SU-DHL-6 (cell line): ENCODE data around the gene KCNF1.

Source experiments
- H2AFZ ChIP-seq: fragments of 200-600 bp; sonication (generic); 2 replicates; pipeline ENCODE4 v1.6.1; 2014; ENCODE audit warnings: low read depth, mild to moderate bottlenecking, moderate library complexity, mixed read lengths, antibody characterized with exemption, low read length; ENCODE audit not compliant: severe bottlenecking
- H3F3A ChIP-seq: fragments of 200-600 bp; shearing (Covaris generic); 2 replicates; pipeline ENCODE4 v1.6.0; 2016; ENCODE audit warnings: antibody characterized with exemption, mild to moderate bottlenecking; ENCODE audit not compliant: insufficient read depth
- H3K27ac ChIP-seq: fragments of 200-600 bp; sonication (generic); 2 replicates; pipeline ENCODE4 v1.5.1; 2016; ENCODE audit warnings: low read depth, mild to moderate bottlenecking, low read length, moderate library complexity, mixed read lengths
- H3K27me3 ChIP-seq: fragments of 200-600 bp; sonication (generic), shearing (Covaris generic); 2 replicates; pipeline ENCODE4 v1.6.0; 2014; ENCODE audit warnings: mild to moderate bottlenecking, low read length
- H3K36me3 ChIP-seq: fragments of 200-600 bp; sonication (generic); 2 replicates; pipeline ENCODE4 v1.6.1; 2014; ENCODE audit warnings: mild to moderate bottlenecking, low read length, mixed read lengths
- H3K4me2 ChIP-seq: fragments of 300-600, 200-600 bp; shearing (Covaris generic), sonication (generic); 2 replicates; pipeline ENCODE4 v1.6.0; 2014; ENCODE audit warnings: low read length, low read depth, mild to moderate bottlenecking; ENCODE audit not compliant: poor library complexity, severe bottlenecking
- H3K4me3 ChIP-seq: fragments of 200-600 bp; sonication (generic); 2 replicates; pipeline ENCODE4 v1.5.1; 2014; ENCODE audit warnings: antibody characterized with exemption, low read length, mild to moderate bottlenecking, mixed read lengths; ENCODE audit not compliant: insufficient read depth, poor library complexity, severe bottlenecking
- H3K79me2 ChIP-seq: fragments of 200-600 bp; sonication (generic); 2 replicates; pipeline ENCODE4 v1.6.1; 2014; ENCODE audit warnings: mild to moderate bottlenecking, low read length, moderate library complexity; ENCODE audit not compliant: insufficient read depth
- H3K9ac ChIP-seq: fragments of 200-600 bp; sonication (generic); 2 replicates; pipeline ENCODE4 v1.7.0; 2014; ENCODE audit warnings: mild to moderate bottlenecking, low read length
- H3K9me2 ChIP-seq: fragments of 200-600 bp; sonication (generic); replicated peaks from 2 replicates; pipeline ENCODE4 v1.6.1; 2014; ENCODE audit warnings: low read length; ENCODE audit not compliant: insufficient read depth
- H3K9me3 ChIP-seq: fragments of 200-600 bp; sonication (generic); 2 replicates; pipeline ENCODE4 v1.6.1; 2014; ENCODE audit warnings: low read length, mixed read lengths; ENCODE audit not compliant: insufficient read depth
- H4K20me1 ChIP-seq: fragments of 200-600 bp; sonication (generic); 2 replicates; pipeline ENCODE4 v1.6.1; 2014; ENCODE audit warnings: low read depth, mild to moderate bottlenecking, antibody characterized with exemption, low read length, moderate library complexity, mixed read lengths
- EZH2phosphoT487 ChIP-seq: fragments of 200-600 bp; sonication (generic), shearing (Covaris generic); conservative IDR thresholded peaks from 2 replicates; pipeline ENCODE4 v1.6.1; 2018; ENCODE audit warnings: mild to moderate bottlenecking, antibody characterized with exemption, low read length, moderate library complexity, mixed read lengths
- TF ChIP-seq, protein P1 (sequence below): fragments of 200-600 bp; sonication (generic); IDR thresholded peaks from one replicate; pipeline ENCODE4 v1.5.1; 2017; ENCODE audit warnings: antibody characterized with exemption, mild to moderate bottlenecking, low read length, moderate library complexity; ENCODE audit not compliant: insufficient read depth, poor library complexity, severe bottlenecking

Gene KCNF1

DNA sequence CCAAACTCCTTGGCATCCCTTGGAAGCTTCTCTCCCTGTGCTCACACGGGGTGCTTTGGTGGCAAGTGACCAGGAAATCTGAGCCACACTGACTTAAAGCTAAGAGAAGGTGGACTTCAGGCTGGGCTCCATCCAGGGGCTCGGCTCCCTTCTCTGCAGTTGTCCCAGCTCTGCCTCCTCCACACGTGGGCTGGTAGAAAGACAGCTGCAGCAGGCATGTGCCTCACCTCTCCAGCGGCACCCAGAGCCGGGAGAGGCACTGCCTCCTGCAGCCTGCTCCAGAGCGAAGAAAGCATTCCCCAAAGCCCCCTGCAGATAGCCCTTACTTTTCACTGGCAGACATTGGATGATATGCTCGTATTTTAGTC lies 11.3 kb downstream of the KCNF1 start:
- H3K36me3 ChIP-seq = no peaks in the 10 kb centered on the region
- no peak overlapping the region for H2AFZ ChIP-seq
- no peaks in the 10 kb centered on the region for H3K27me3 ChIP-seq
- no peak overlapping the region for H3K4me3 ChIP-seq
- no peak overlapping the region for H3K4me2 ChIP-seq
- H4K20me1 ChIP-seq = no peaks in the 10 kb centered on the region
- TF ChIP-seq EZH2phosphoT487 = no peak
- TF ChIP-seq, protein P1, sequence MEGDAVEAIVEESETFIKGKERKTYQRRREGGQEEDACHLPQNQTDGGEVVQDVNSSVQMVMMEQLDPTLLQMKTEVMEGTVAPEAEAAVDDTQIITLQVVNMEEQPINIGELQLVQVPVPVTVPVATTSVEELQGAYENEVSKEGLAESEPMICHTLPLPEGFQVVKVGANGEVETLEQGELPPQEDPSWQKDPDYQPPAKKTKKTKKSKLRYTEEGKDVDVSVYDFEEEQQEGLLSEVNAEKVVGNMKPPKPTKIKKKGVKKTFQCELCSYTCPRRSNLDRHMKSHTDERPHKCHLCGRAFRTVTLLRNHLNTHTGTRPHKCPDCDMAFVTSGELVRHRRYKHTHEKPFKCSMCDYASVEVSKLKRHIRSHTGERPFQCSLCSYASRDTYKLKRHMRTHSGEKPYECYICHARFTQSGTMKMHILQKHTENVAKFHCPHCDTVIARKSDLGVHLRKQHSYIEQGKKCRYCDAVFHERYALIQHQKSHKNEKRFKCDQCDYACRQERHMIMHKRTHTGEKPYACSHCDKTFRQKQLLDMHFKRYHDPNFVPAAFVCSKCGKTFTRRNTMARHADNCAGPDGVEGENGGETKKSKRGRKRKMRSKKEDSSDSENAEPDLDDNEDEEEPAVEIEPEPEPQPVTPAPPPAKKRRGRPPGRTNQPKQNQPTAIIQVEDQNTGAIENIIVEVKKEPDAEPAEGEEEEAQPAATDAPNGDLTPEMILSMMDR = no peak
- no peak overlapping the region for H3K9ac ChIP-seq
- no peaks in the 10 kb centered on the region for H3K9me2 ChIP-seq
- no peaks in the 10 kb centered on the region for H3K79me2 ChIP-seq
- no peaks in the 10 kb centered on the region for H3F3A ChIP-seq
- no peaks in the 10 kb centered on the region for H3K9me3 ChIP-seq
- no peak overlapping the region for H3K27ac ChIP-seq

DNA sequence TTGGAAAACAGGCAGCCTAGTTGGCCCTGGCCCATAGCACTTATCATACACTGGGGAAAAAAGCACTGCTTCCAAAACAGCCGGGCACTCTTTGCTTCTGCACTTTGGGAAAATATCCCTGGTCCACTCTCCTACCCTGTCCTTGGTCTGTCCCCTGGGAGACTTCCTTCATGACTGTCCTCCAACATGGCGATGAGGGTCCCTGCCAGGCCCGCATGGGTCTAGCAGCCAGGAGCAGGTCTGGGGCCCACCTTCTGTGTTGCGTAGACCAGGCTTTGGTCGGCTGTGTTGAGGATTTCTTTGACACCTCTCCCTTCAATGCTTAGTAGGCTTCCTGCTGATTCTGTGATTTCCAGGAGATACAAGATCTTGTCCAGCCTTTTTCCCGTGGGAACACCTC lies 12.2 kb downstream of the KCNF1 start:
- H2AFZ ChIP-seq = no peak overlapping the region
- no peaks in the 10 kb centered on the region for H3K9me2 ChIP-seq
- no peaks in the 10 kb centered on the region for H3K79me2 ChIP-seq
- no peaks in the 10 kb centered on the region for H3K36me3 ChIP-seq
- H4K20me1 ChIP-seq = no peaks in the 10 kb centered on the region
- H3F3A ChIP-seq = no peaks in the 10 kb centered on the region
- TF ChIP-seq, protein P1 = no peak
- H3K27ac ChIP-seq = no peak overlapping the region
- H3K9ac ChIP-seq = no peak overlapping the region
- no peaks in the 10 kb centered on the region; the same call in 1 of the 2 replicates for H3K27me3 ChIP-seq
- H3K9me3 ChIP-seq = no peaks in the 10 kb centered on the region
- H3K4me2 ChIP-seq = no peak overlapping the region
- no peak overlapping the region for H3K4me3 ChIP-seq

DNA sequence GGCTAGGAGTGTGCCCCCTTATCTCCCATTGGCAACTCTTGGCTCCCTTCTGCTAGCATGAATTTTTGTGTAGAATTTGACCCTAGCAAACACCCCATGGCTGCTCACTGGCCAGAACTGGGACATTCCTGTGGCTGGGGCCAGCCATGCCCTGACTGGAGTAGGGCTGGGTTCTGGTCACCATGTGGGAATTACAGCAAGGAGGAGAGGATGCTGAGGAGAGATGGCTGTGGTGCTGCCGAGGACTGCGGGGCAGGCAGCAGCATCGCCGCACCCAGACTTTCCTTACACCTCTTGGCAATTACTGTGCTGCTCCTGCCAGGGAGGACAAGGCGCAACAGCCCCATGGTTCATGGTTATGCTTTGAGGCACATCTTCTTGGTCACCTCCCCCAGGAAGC lies 12.7 kb downstream of the KCNF1 start:
- Histone ChIP-seq H2AFZ (no peak overlapping the region), H3K79me2 (no peaks in the 10 kb centered on the region), H3K9me3 (no peaks in the 10 kb centered on the region), H3K27ac (no peak overlapping the region), H3K4me2 (no peak overlapping the region), H3K27me3 (no peaks in the 10 kb centered on the region; the same call in 1 of the 2 replicates), H3K36me3 (no peaks in the 10 kb centered on the region), H3F3A (no peaks in the 10 kb centered on the region), H3K4me3 (no peak overlapping the region), H3K9ac (no peak overlapping the region), H3K9me2 (no peaks in the 10 kb centered on the region), H4K20me1 (no peaks in the 10 kb centered on the region)
- TF ChIP-seq, protein P1 = no peak
- no peak for TF ChIP-seq EZH2phosphoT487

DNA sequence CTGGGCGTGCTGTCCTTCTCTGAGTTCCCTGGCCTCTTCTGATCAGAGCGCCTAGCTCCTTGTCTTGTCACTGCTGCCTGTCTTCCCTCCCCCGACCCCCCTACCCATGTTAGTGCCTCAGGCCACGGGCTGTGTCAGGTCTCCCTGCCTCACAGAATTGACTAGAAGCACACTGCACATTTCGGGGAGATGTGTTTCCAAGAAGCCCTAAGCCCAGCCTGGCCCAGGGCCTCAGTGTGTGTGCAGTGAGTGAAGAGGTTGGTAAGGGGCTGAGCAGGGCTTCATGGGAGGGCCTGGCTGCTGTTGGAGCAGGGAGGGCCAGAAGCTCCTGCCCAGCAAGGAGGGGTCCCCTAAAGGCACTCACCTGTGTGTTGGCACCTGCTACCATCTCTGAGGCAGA lies 13.1 kb downstream of the KCNF1 start:
- no peaks in the 10 kb centered on the region for H3K36me3 ChIP-seq
- H4K20me1 ChIP-seq = no peaks in the 10 kb centered on the region
- no peaks in the 10 kb centered on the region for H3K9me2 ChIP-seq
- H3K27me3 ChIP-seq = no peaks in the 10 kb centered on the region; the same call in 1 of the 2 replicates
- no peak overlapping the region for H3K4me3 ChIP-seq
- H3K9me3 ChIP-seq = no peaks in the 10 kb centered on the region
- H3K4me2 ChIP-seq = no peak overlapping the region
- no peaks in the 10 kb centered on the region for H3K79me2 ChIP-seq
- TF ChIP-seq EZH2phosphoT487 = no peak
- TF ChIP-seq, protein P1 = no peak
- no peak overlapping the region for H3K27ac ChIP-seq
- no peak overlapping the region for H2AFZ ChIP-seq
- H3K9ac ChIP-seq = no peak overlapping the region
- H3F3A ChIP-seq = no peaks in the 10 kb centered on the region
